ENCODE data around the gene TBC1D22A. TPM values are rescaled to one million over a fixed set of nuclear protein-coding genes. Genes with fewer than 3 reads are reported as not detected.

The TBC1D22A gene
- polyA plus RNA-seq, 1 donor from 2014 or later, result 9.3 TPM

DNA sequence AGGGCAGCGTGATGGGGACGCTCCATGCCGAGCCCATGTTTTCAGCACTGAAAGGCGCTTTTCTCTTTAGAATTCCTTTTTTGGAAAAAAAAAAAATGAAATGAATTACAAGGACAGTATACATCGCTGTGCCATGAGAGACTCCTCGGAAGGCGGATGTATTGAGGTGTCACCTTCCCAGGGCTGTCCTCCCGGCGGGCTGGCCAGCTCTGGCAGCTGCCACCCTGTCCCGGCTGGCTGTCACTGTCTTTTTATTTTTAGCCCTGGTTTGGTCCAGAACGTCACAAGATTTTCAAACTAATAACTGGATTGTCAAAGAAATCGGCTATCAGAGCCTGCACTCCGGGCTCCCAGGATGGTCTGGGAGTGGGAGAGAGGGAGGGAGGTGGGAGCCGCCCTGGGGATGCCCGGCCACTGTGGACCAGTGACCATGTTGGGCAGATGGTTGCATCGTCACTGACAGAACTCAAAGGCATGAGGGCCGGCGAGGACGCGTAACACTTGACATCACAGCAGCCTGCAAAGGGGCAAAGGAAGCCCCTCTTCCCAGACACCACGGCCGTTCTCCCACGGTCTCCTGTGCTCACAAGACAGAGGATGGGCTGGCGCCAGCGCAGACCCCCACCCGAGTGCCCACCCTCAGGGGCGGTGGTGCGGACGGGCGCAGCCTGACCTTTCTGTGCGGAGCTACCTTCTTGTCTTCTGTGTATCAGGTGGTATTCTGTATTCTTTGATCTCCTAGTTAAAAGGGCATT is 392.9 kb downstream of the TBC1D22A start:
- no peaks in the 10 kb centered on the region for H3K36me3 ChIP-seq (ENCODE audit: insufficient read depth, low read length)
- TF ChIP-seq, protein P1, sequence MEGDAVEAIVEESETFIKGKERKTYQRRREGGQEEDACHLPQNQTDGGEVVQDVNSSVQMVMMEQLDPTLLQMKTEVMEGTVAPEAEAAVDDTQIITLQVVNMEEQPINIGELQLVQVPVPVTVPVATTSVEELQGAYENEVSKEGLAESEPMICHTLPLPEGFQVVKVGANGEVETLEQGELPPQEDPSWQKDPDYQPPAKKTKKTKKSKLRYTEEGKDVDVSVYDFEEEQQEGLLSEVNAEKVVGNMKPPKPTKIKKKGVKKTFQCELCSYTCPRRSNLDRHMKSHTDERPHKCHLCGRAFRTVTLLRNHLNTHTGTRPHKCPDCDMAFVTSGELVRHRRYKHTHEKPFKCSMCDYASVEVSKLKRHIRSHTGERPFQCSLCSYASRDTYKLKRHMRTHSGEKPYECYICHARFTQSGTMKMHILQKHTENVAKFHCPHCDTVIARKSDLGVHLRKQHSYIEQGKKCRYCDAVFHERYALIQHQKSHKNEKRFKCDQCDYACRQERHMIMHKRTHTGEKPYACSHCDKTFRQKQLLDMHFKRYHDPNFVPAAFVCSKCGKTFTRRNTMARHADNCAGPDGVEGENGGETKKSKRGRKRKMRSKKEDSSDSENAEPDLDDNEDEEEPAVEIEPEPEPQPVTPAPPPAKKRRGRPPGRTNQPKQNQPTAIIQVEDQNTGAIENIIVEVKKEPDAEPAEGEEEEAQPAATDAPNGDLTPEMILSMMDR (IDR thresholded peaks at IDR 0.05; ENCODE audit: poor library complexity, severe bottlenecking), result no peak
- TF ChIP-seq EZH2 (IDR thresholded peaks at IDR 0.05; ENCODE audit: borderline replicate concordance, insufficient read depth, low read length, poor library complexity, severe bottlenecking) (no peak), MXI1 (conservative IDR thresholded peaks at IDR 0.05; ENCODE audit: poor library complexity, severe bottlenecking) (no peak)
- no peak overlapping the region for H3K4me2 ChIP-seq (ENCODE audit: low read length)
- H3F3A ChIP-seq (ENCODE audit: insufficient read depth, low read length, poor library complexity, severe bottlenecking), result no peaks in the 10 kb centered on the region
- no peak overlapping the region for H3K27ac ChIP-seq (ENCODE audit: low read length)
- H4K20me1 ChIP-seq (ENCODE audit: insufficient read depth), result no peaks in the 10 kb centered on the region
- H3K27me3 ChIP-seq (ENCODE audit: insufficient read depth, low read depth, low read length), result no peaks in the 10 kb centered on the region
- H2AFZ ChIP-seq (ENCODE audit: low read depth, low read length), result no peak overlapping the region
- no peak overlapping the region for H3K9ac ChIP-seq (ENCODE audit: low read length)
- H3K9me3 ChIP-seq (ENCODE audit: low read length), result no peaks in the 10 kb centered on the region
- no peaks in the 10 kb centered on the region for H3K9me2 ChIP-seq (ENCODE audit: insufficient read depth, low read length)
- H3K4me3 ChIP-seq (ENCODE audit: low read length), result no peak overlapping the region
- no peaks in the 10 kb centered on the region for H3K79me2 ChIP-seq (replicated peaks; ENCODE audit: insufficient read depth, low read length)

DNA sequence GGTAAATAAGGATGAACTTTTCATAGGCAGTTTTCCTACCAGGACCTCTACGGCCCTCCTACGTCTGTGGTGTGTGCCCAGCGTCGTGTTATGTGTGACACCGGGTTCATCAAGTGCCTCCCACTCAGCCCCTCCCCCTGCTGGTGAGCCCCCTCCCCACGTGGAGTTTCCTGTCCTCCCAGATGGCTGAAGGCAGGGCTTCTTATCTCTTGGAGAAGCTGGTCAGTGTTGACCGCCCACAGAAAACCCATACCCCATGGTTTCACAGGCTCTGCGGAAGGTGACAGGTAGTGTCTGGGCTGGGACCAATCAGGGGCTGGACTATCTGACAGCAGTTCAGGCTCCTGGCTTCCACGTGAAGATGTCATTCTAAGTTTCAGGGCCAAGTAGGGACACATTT is 393.5 kb downstream of the TBC1D22A start:
- Histone ChIP-seq H3K27me3 (ENCODE audit: insufficient read depth, low read depth, low read length) (no peaks in the 10 kb centered on the region), H2AFZ (ENCODE audit: low read depth, low read length) (no peak overlapping the region), H3K9me2 (ENCODE audit: insufficient read depth, low read length) (no peaks in the 10 kb centered on the region), H3K4me3 (ENCODE audit: low read length) (no peak overlapping the region), H4K20me1 (ENCODE audit: insufficient read depth) (no peaks in the 10 kb centered on the region), H3K79me2 (replicated peaks; ENCODE audit: insufficient read depth, low read length) (no peaks in the 10 kb centered on the region), H3K36me3 (ENCODE audit: insufficient read depth, low read length) (no peaks in the 10 kb centered on the region), H3F3A (ENCODE audit: insufficient read depth, low read length, poor library complexity, severe bottlenecking) (no peaks in the 10 kb centered on the region), H3K9ac (ENCODE audit: low read length) (no peak overlapping the region), H3K4me2 (ENCODE audit: low read length) (no peak overlapping the region), H3K27ac (ENCODE audit: low read length) (no peak overlapping the region), H3K9me3 (ENCODE audit: low read length) (no peaks in the 10 kb centered on the region)
- TF ChIP-seq SMC3 (conservative IDR thresholded peaks at IDR 0.05; ENCODE audit: poor library complexity), result no peak

DNA sequence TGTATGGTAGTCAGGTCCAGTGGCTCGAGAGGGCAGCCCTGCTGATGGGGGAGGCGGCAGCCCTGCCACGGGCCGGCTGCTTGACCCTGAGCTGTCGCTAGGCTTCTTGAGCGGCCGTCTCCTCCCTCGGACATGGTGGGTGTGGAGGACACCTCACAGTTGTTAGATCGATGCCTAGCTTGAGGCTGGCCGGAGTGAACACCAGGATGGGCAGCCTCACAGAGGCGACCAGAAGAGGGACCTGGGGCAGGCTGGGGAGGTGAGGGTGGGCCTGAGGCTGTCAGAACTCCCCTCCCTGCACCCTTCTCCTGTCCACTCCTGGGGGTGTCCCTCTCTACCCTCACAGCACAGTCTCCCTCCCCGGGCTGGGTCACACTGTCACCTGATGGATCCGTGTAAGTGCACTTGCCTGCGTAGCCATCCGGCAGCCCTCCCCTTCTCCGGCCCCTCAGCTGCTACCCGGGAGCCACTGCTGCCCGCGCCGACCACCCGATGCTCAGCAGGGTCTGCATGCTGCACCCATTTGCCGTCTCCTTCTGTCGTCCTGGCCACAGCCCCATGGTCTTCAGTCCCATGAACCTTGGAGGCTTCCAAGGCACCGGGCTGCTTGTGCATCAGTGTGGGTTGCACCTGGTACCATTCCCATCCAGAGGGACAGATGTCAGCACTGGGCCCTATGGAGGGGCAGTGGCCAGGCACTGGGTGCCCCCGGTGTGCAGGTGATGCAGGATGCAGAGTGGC is 394.1 kb downstream of the TBC1D22A start:
- H3K4me2 ChIP-seq (ENCODE audit: low read length), result no peak overlapping the region
- no peaks in the 10 kb centered on the region for H3F3A ChIP-seq (ENCODE audit: insufficient read depth, low read length, poor library complexity, severe bottlenecking)
- H3K79me2 ChIP-seq (replicated peaks; ENCODE audit: insufficient read depth, low read length), result no peaks in the 10 kb centered on the region
- no peak overlapping the region for H3K4me3 ChIP-seq (ENCODE audit: low read length)
- H3K9me3 ChIP-seq (ENCODE audit: low read length), result no peaks in the 10 kb centered on the region
- TF ChIP-seq MXI1 (conservative IDR thresholded peaks at IDR 0.05; ENCODE audit: poor library complexity, severe bottlenecking) (no peak), TAF1 (IDR thresholded peaks at IDR 0.05; ENCODE audit: low read depth) (no peak), RAD21 (conservative IDR thresholded peaks at IDR 0.05) (no peak), EZH2 (IDR thresholded peaks at IDR 0.05; ENCODE audit: borderline replicate concordance, insufficient read depth, low read length, poor library complexity, severe bottlenecking) (no peak), EP300 (conservative IDR thresholded peaks at IDR 0.05; ENCODE audit: poor library complexity, severe bottlenecking) (no peak), SMC3 (conservative IDR thresholded peaks at IDR 0.05; ENCODE audit: poor library complexity) (no peak), POLR2AphosphoS5 (IDR thresholded peaks at IDR 0.05) (no peak)
- TF ChIP-seq, protein P1 (IDR thresholded peaks at IDR 0.05; ENCODE audit: poor library complexity, severe bottlenecking), result no peak
- TF ChIP-seq, protein P2, sequence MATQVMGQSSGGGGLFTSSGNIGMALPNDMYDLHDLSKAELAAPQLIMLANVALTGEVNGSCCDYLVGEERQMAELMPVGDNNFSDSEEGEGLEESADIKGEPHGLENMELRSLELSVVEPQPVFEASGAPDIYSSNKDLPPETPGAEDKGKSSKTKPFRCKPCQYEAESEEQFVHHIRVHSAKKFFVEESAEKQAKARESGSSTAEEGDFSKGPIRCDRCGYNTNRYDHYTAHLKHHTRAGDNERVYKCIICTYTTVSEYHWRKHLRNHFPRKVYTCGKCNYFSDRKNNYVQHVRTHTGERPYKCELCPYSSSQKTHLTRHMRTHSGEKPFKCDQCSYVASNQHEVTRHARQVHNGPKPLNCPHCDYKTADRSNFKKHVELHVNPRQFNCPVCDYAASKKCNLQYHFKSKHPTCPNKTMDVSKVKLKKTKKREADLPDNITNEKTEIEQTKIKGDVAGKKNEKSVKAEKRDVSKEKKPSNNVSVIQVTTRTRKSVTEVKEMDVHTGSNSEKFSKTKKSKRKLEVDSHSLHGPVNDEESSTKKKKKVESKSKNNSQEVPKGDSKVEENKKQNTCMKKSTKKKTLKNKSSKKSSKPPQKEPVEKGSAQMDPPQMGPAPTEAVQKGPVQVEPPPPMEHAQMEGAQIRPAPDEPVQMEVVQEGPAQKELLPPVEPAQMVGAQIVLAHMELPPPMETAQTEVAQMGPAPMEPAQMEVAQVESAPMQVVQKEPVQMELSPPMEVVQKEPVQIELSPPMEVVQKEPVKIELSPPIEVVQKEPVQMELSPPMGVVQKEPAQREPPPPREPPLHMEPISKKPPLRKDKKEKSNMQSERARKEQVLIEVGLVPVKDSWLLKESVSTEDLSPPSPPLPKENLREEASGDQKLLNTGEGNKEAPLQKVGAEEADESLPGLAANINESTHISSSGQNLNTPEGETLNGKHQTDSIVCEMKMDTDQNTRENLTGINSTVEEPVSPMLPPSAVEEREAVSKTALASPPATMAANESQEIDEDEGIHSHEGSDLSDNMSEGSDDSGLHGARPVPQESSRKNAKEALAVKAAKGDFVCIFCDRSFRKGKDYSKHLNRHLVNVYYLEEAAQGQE (IDR thresholded peaks at IDR 0.05; ENCODE audit: borderline replicate concordance), result no peak
- no peaks in the 10 kb centered on the region for H3K27me3 ChIP-seq (ENCODE audit: insufficient read depth, low read depth, low read length)
- H4K20me1 ChIP-seq (ENCODE audit: insufficient read depth), result no peaks in the 10 kb centered on the region
- no peak overlapping the region for H2AFZ ChIP-seq (ENCODE audit: low read depth, low read length)
- H3K27ac ChIP-seq (ENCODE audit: low read length), result no peak overlapping the region
- no peaks in the 10 kb centered on the region for H3K9me2 ChIP-seq (ENCODE audit: insufficient read depth, low read length)
- no peak overlapping the region for H3K9ac ChIP-seq (ENCODE audit: low read length)
- no peaks in the 10 kb centered on the region for H3K36me3 ChIP-seq (ENCODE audit: insufficient read depth, low read length)
